Gastroesophageal sphincter (tissue), 4 donors: Measurements from ENCODE around the gene AP5B1. TPM values are rescaled to one million over a fixed set of nuclear protein-coding genes. Genes with fewer than 3 reads are reported as not detected.

Source experiments
- ATAC-seq: fragments of 150-250 bp; one replicate; pipeline ENCODE4 v1.9.1; 2016; ENCODE audit warnings: mild to moderate bottlenecking, moderate library complexity
- H3K27ac ChIP-seq, 4 donors: fragments of 200-600 bp; sonication (generic) in 3 of 4; 1 replicate in 3 of 4; 2 replicates in 1 of 4; pipeline ENCODE4 v1.5.1; 2016 to 2019
- H3K27me3 ChIP-seq: fragments of 200-600 bp; sonication (generic); one replicate; pipeline ENCODE4 v1.5.1; 2019
- H3K36me3 ChIP-seq, 2 donors: fragments of 200-600 bp; sonication (generic); one replicate each; pipeline ENCODE4 v1.5.1; 2019; ENCODE audit warnings: control low read depth in 1 of 2
- H3K4me1 ChIP-seq, 3 donors: fragments of 200-600 bp; sonication (generic); 1 replicate in 2 of 3; 2 replicates in 1 of 3; pipeline ENCODE4 v1.5.1; 2016 to 2019; ENCODE audit warnings: control low read depth in 2 of 3
- H3K4me3 ChIP-seq, 2 donors: fragments of 200-600 bp; sonication (generic); one replicate each; pipeline ENCODE4 v1.5.1; 2019; ENCODE audit warnings: mild to moderate bottlenecking in 1 of 2, moderate library complexity in 1 of 2
- H3K9me3 ChIP-seq, 3 donors: fragments of 200-600 bp; sonication (generic); one replicate each; pipeline ENCODE4 v1.5.1; 2017 to 2019; ENCODE audit warnings: control low read depth in 2 of 3
- EP300 ChIP-seq: sonication (generic); formaldehyde crosslinking; IDR thresholded peaks from one replicate; pipeline ENCODE4 v1.6.1; 2017; ENCODE audit warnings: antibody characterized with exemption, mild to moderate bottlenecking
- POLR2A ChIP-seq, 2 donors: fragments of 450-650 bp; IDR thresholded peaks; one replicate each; pipeline ENCODE4 v1.6.1; 2017; ENCODE audit warnings: antibody characterized with exemption in 2 of 2, mild to moderate bottlenecking in 2 of 2, moderate library complexity in 1 of 2
- POLR2AphosphoS5 ChIP-seq: sonication (generic); formaldehyde crosslinking; IDR thresholded peaks from one replicate; pipeline ENCODE4 v1.6.1; 2017; ENCODE audit warnings: antibody characterized with exemption
- WGBS, 2 donors: methylation state at CpG; one replicate each; pipeline ENCODE4 v1.1.5; 2018; ENCODE audit warnings: low coverage in 1 of 2; 5-methylcytosine and 5-hydroxymethylcytosine counted together
- total RNA-seq, 4 donors: library from RNA; depleted of rRNA; stranded (reverse); fragments of >200 nt; gene quantifications; one replicate each; pipeline ENCODE4 v1.1.0, GENCODE V29; 2016
- TF ChIP-seq, protein P1 (sequence below), 4 experiments: fragments of 200-600 bp in 2 of 4; fragments of 450-650 bp in 2 of 4; sonication (generic) in 1 of 4; IDR thresholded peaks; one replicate each; pipeline ENCODE4 v1.5.1; 2017 to 2019; ENCODE audit warnings: antibody characterized with exemption in 4 of 4, mild to moderate bottlenecking in 2 of 4, moderate library complexity in 2 of 4

The AP5B1 gene
- total RNA-seq, 4 donors from 2014 or later, result 11.2 to 23.4 (median 15.7) TPM

GRCh38 chr11:65814131-65814985 lies 33.6 kb upstream of the AP5B1 start:
- H3K4me1 ChIP-seq, result peaks cover 0 to 32% (median 0%) of the 10 kb centered on the region in 3 donors
- 53 to 64% methylated on average over 13 to 14 of the region's 18 CpGs for WGBS, 2 donors
- TF ChIP-seq EP300, result no peak
- no peak for TF ChIP-seq POLR2A (IDR thresholded peaks at IDR 0.05)
- TF ChIP-seq, protein P1, sequence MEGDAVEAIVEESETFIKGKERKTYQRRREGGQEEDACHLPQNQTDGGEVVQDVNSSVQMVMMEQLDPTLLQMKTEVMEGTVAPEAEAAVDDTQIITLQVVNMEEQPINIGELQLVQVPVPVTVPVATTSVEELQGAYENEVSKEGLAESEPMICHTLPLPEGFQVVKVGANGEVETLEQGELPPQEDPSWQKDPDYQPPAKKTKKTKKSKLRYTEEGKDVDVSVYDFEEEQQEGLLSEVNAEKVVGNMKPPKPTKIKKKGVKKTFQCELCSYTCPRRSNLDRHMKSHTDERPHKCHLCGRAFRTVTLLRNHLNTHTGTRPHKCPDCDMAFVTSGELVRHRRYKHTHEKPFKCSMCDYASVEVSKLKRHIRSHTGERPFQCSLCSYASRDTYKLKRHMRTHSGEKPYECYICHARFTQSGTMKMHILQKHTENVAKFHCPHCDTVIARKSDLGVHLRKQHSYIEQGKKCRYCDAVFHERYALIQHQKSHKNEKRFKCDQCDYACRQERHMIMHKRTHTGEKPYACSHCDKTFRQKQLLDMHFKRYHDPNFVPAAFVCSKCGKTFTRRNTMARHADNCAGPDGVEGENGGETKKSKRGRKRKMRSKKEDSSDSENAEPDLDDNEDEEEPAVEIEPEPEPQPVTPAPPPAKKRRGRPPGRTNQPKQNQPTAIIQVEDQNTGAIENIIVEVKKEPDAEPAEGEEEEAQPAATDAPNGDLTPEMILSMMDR (IDR thresholded peaks at IDR 0.05), result no peak
- TF ChIP-seq POLR2AphosphoS5, result no peak
- peaks cover 0 to 10% of the 10 kb centered on the region in 2 donors for H3K36me3 ChIP-seq
- no peak for ATAC-seq
- H3K9me3 ChIP-seq, result no peaks in the 10 kb centered on the region
- H3K27ac ChIP-seq, result no peak overlapping the region
- no peak overlapping the region for H3K4me3 ChIP-seq
- H3K27me3 ChIP-seq, result no peaks in the 10 kb centered on the region

DNA sequence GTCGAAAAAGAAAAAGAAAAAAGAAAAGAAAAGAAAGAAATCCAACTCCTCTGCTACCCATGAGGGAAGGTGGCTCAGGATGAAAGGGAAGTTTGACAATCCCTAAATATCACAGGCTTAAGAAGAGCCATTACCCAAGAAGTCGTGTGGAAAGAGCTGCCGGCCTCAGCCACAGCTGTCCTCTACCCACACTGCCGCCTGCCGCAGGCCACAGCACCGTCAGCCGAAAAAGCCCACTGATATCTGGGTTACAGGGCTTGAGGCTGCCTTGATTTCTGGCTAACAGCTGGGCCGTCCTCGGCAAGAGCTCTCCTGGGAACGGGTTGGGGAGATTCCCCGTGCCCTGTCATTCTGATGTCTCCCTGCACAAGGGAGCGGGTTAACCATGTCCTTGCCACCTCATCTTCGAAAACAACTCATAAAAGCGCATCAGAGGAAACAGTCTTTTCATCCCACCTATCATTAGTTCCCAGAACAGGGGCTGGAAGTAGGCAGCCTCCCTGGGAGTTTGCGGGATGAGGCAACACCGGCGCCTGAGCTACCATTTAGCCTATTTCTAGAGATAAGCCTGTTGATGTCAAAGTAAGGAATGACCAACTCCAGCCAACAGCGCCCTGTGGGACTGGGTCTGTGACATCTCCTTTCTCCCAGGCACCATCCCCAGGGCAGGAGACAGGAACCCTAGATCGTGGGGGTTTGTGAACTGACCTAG lies 31.1 kb upstream of the AP5B1 start:
- TF ChIP-seq POLR2A (IDR thresholded peaks at IDR 0.05) (no peak), POLR2AphosphoS5 (no peak), EP300 (no peak)
- TF ChIP-seq, protein P1 (IDR thresholded peaks at IDR 0.05), result no peak
- ATAC-seq, result no peak
- 50 to 67% methylated on average over 3 of the region's 19 CpGs for WGBS, 2 donors

GRCh38 chr11:65810046-65810868 lies 29.5 kb upstream of the AP5B1 start:
- H3K9me3 ChIP-seq, result no peaks in the 10 kb centered on the region
- TF ChIP-seq POLR2A (IDR thresholded peaks at IDR 0.05) (no peak), EP300 (no peak), POLR2AphosphoS5 (no peak)
- TF ChIP-seq, protein P1 (IDR thresholded peaks at IDR 0.05), result no peak
- no peak overlapping the region for H3K27ac ChIP-seq
- H3K36me3 ChIP-seq, result peaks cover 0 to 6% of the 10 kb centered on the region in 2 donors
- peaks cover 13% of the 10 kb centered on the region for H3K27me3 ChIP-seq
- H3K4me1 ChIP-seq, result peaks cover 0 to 4% (median 0%) of the 10 kb centered on the region in 3 donors
- 21 to 78% methylated on average over 4 to 7 of the region's 23 CpGs for WGBS, 2 donors
- H3K4me3 ChIP-seq, result no peak overlapping the region
- no peak for ATAC-seq

More for the DNA sequence above, 31.1 kb upstream of the AP5B1 start:
- Histone ChIP-seq H3K27ac (no peak overlapping the region), H3K36me3 (peaks cover 0 to 10% of the 10 kb centered on the region in 2 donors), H3K4me3 (no peak overlapping the region), H3K4me1 (peaks cover 0 to 20% (median 0%) of the 10 kb centered on the region in 3 donors), H3K27me3 (peaks cover under 1% of the 10 kb centered on the region), H3K9me3 (no peaks in the 10 kb centered on the region)

DNA sequence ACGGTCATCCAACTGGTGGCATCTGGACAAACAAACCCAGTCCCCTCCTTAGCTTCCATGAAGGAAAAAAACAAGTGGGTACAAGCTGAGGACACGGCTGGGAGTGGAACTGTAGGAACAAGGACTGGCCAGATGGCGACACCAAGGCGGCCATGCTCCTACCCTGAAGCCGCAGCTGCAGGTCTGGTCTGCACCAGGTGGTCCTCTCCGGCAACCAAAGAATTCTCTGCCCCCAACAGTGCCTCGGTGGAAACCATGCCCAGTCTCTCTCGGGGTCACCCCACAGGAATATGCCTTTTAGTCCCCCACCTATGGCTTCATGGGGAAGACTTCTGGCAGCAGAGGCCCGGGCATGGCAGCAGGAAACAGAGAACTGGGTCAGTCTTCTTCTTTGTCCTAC lies 28.7 kb upstream of the AP5B1 start:
- Histone ChIP-seq H3K27ac (no peak overlapping the region), H3K27me3 (peaks cover 20% of the 10 kb centered on the region), H3K9me3 (no peaks in the 10 kb centered on the region), H3K4me3 (no peak overlapping the region), H3K36me3 (no peaks in the 10 kb centered on the region), H3K4me1 (no peaks in the 10 kb centered on the region)
- no peak for ATAC-seq
- WGBS, 2 donors, result 93% methylated on average over 5 of the region's 9 CpGs; no CpG with 5 or more reads in 1 of the 2 donors
- no peak for TF ChIP-seq POLR2AphosphoS5
- no peak for TF ChIP-seq EP300
- no peak for TF ChIP-seq POLR2A (IDR thresholded peaks at IDR 0.05)
- TF ChIP-seq, protein P1 (IDR thresholded peaks at IDR 0.05), result no peak
